HG03175 (cell line): ENCODE measurements around the gene DMKN.
"Not testable (repeated sequence)": the region's sequence is repeated elsewhere in the genome, so short reads cannot be mapped to it uniquely, and the experiment has no call there.

Source experiments
- ATAC-seq: cut with Tn5 transposase; IDR thresholded peaks from one replicate; pipeline ENCODE4 v1.9.1; 2021; ENCODE audit warnings: mild to moderate bottlenecking, moderate library complexity; ENCODE audit not compliant: unreplicated experiment

Gene DMKN

DNA sequence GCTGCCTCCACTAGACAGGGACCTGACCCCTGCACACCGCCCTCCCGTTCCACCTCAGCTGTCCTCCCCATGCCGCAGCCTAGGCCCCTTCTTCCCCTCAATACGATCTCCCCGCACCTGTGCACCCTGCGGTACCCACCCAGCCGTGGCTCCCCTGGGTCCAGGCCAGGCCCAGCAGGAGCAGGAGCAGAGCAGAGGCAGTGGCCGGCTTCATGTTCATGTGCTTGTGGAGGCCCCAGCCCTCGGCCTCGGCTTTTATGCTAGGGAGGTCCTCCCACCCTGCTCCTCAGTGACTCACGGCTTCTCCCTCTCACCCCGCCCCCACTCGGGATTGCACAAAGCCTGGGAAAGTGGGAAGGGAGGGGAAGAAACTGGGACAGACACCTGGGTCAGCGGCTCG is 11.8 kb downstream of the DMKN start:
- no peak for ATAC-seq

DNA sequence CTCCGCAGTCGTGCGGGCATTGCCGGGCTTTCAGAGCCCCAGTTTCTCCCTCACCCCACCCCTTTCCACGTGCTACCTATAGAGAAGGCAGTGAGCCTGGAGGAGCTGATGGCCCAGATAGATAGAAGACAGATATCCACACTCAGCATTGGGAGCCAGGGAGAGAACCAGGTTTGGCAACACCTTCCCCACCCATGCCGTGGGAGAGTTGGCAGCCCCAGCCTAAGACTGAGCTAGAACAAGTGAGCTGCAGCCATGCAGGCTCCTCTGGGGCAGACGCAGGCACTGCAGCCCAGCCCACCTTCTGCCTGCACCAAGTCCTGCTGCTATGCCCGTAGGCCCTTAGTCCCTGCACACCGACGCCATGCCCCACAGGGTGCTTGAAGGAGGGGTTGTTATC is 12.8 kb downstream of the DMKN start:
- no peak for ATAC-seq

DNA sequence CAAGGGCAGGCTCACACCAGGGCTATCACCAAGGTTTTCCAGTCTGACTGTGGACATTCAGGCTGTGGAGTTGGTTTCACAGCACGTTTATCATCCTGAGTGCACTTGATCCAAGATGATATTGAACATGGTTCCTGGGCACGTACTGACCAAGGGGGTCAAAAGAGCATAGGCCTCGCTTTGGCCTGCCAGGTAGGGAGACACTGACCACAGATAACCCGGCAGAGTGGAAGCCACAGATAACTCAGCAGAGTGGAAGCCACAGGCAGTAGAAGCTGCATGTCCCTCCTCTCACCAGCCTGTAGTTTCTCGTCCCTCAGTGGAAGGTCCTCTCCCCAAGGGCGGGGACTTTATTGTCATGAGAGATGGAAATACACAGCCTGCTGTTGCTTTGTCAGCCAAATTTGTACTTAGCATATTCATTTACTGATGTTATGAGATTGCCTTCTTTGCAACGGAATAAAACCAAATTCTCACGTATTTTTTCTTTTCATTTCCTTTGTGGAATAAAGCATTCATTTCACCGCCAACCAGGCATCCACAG is 14.4 kb downstream of the DMKN start:
- ATAC-seq = no peak

DNA sequence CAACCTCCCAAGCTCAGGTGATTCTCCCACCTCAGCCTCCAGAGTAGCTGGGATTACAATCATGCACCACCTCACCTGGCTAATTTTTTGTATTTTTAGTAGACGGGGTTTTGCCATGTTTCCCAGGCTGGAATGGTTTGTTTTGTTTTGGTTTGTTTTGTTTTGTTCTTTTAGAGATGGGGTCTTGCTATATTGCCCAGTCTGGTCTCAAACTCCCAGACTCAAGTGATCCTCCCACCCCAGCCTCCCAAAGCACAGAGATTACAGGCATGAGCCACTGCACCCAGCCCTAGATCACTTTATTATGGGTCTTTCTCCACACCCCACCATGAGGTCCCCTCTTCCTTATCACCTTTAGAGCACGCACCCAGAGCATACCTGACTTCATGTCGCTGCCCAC is 15.2 kb downstream of the DMKN start:
- no peak for ATAC-seq

DNA sequence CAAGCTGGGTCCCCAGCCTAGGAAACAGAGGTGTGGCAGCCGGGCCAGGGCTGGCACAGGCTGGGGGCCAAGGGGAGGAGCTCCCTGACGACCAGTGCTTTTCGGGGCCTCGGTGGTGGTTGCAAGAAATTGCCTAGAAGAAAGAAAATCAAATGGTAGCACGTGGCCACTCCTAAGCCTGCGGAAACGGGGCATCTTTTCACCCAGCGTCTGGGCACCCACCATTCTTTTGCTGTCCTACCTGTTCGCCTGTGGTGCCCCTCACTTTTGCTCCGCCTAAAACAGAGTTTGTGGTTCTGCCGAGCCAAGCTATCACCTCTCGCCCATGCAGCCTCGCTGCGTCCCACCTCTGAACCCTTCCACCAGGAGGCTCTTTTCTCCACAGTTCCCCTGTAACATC is 16.0 kb downstream of the DMKN start:
- ATAC-seq = no peak

DNA sequence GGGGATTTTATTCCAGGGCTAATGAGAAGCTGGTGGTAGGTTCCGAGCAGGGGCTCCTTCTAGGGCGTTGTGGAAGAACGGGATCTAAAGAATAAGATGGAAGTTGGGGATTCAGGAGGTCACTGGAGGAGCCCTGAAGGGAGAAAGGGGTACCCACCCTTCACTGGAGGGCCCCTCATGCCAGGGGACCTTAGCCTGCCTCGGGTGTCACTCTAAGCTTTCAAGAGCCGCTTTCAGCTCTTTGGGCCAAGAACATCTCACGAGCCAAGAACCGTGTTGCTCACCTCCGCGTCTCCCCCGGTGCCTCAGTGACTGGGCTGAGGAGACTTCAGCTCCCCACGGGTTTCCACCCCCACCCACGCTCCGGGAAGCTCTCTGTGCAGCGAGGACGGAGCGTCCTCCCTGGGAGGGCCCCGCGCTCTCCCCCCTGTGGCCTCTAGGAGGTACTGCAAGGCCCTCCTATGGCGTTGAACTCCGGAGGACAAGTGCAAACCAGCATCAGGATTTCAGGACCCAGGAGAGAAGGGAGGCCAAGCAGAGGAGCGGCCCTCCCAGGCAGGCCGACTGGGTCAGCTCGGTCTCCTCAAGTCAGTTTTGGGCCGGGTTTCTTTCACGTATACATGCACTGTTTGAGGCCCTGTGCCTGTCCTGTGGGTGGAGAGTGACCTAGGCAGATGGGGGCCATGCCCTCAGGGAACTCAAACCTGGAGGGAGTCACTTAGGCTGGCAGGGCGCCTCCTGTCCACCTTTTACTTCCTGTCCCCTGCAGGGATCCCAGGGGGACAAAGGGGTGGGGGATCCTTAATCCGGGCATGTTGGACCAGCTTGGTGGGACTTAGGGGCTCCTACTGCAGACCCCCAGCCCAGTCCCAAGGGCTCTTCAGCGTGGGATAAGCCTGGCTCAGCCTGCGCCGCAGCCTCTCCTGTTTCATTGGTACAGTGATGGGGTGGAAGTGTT is 18.1 kb downstream of the DMKN start:
- ATAC-seq = no peak

DNA sequence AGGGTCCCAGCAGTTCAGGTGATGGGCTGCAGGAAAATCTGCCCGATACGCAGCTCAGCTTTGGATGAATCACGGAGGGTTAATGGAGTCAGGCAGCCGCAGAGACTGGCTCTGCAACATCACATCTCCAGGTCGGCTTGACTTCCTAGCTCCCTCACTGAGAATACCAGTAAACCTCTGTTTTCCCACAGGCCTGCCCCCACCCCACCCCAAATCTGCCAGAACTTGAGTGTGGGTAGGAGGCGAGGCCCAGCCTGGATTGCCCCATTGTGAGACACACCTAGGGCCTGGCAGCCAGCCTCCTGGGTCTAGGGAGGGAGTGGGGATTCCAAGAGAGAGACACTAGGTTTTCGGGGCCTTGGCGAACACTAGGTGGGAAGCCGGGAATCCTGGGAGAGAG is 19.5 kb downstream of the DMKN start:
- ATAC-seq = no peak

DNA sequence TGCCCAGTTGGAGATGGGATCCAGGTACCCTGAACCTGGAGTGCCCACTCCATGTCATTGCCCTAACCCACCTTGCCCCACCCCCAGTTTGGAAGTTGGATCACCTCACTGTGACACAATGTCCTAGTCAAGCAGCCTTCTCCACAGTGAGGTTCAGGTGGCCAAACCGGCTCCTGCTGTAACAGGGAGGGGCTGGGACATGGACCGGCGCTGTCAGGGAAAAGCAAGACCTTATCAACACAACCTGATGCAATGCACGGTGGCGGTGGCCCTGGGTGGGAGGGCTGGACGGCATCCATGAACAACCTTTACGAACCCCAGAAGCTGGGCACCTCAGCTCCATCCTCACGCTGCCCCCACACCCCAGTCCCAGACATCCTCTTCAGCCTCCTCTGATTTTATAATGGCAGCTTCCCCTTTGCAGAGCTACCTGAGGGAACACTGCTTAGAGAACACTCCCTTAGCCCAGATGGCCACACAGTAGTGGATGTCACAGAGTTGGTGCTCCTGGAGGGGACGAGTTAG is 21.6 kb downstream of the DMKN start:
- ATAC-seq = no peak

DNA sequence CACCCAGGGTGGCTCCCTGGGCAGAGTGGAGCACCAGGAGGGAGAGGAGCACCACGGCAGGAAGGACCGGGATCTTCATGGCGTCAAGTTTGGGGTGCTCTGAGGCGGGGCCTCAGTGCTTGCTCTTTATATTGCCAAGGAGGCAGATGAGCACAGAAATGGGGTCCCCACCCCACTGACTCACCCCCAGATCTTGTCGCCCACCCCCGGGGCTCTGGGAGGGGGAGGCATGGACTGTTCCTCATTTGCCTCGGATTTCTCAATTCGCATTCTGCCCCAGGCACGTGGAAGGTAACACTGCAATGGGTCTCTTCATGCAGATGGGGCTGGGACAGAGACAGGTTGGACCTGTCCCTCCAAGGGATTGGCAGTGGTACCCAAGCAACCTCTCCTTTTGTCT is 23.1 kb downstream of the DMKN start, which contains the start of gene KRTDAP:
KRTDAP (minus strand) TSS at position 101 of the 400 bp plus-strand sequence; CDS start at position 79, 22 bp downstream.
- ATAC-seq = no peak

DNA sequence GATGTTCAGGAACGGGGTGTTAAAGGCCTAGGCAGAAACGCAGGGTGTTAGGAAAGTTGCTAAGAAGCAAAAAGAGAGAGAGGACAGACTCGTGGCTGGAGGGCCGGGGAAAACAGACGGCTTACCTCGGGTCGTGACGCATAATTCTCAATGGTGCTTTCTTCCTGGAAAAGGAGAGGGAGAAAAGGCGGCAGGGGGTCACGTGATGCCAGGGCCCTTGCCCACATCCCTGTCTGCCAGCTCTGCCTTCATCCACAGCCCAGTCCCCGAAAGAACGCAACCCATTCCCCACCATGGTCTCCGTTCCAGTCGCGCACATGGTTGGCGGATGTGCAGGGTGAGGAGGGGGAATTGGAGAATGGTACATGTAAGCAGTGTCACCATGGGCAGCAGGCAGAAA is 24.8 kb downstream of the DMKN start:
- ATAC-seq = no peak

DNA sequence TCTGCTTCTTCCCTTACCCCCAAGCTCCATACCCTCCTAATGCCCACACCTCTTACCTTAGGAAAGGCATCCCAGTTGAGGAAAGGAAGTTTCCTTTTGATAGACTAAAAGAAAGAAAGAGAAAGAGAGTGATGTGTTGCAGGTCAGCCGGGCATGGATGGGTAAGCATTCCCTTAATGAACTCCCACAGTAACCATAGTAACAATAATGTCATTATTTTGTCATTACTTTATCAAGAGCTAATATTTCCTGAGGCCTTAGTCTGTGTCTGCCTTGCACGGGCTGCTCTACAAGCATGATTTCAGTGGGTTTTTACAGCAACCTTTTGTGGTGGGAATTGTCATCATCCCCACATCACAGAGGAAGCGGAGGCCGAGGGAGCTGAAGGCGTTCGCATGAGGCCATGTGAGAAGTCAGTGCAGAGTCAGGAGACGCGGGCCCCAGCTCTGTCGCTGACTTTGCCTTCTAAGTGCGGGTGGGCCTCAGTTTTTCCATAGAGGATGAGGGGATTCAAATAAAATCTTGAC is 25.7 kb downstream of the DMKN start:
- no peak for ATAC-seq

DNA sequence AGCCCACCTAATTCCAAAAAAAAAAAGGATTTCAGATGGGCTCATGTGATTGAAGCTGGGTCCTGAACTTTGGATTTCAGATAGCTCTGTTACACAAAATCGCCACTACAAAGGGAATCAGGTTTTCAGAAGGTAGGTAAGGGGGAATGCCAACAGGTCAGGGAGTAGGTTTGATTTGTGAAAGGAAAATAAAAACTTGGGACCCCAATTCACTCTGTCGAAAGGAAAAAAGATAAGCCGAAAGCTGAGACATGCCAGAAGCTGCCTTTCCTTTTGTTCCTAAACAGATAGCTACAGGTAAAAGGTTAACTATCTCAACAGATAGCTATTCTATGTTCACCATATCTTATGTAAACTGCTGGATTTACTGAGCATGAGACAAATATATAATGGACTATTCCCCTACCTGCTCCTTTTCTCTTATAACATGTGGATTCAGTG is 27.2 kb downstream of the DMKN start:
- ATAC-seq = no peak

DNA sequence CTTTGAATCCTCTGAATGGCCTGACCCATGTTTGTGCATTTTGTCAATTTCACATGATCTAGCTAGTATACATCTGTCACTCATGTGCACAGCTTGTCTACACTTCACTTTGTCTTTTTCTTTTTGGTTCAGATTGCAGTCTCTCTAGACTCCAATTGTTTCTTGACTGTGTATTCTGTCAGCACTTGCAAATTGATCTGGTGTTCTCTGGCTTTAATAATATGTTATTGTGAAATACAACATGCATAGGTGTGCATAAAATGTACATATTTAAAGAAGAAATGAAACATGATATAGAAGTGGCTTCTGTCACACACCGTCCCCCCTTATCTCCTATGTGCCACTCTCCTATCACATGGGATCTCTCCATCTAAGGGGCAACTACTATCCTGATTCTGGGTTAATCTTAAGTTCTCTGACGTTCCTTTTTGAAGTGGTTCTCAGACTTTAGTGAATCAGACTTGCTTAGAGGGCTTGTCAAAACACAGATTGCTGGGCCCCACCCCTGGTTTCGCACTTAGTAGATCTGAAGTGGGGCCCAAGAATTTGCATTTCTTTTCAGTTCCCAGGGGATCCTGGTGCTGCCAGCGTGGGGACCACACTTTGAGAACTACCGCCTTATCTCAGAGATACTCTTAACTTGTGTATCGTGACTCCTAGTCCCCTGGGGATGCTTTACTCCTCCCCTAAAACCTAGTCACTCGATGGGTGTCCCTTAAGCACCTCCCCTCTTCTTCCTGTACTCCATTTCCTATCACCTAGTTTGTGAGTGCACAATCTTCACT is 29.0 kb downstream of the DMKN start:
- no peak for ATAC-seq

DNA sequence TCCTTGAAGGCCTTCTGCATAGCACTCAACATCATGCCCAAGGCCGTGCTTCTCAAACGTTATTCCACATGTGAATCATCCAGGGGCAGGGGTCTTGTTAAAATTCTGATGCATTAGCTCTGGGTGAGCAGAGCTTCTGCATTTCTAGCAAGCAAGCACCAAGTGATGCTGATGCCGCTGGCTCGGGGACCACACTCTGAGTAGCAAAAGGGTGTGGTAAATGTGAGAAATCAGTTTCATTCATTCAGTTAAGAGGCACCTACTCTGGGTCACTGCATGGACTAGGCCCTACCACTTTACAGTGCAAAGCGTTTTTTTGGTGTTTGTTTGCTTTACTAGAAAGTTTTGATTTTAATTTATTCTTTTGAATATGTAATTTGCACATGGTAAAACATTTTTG is 30.4 kb downstream of the DMKN start:
- no peak for ATAC-seq

DNA sequence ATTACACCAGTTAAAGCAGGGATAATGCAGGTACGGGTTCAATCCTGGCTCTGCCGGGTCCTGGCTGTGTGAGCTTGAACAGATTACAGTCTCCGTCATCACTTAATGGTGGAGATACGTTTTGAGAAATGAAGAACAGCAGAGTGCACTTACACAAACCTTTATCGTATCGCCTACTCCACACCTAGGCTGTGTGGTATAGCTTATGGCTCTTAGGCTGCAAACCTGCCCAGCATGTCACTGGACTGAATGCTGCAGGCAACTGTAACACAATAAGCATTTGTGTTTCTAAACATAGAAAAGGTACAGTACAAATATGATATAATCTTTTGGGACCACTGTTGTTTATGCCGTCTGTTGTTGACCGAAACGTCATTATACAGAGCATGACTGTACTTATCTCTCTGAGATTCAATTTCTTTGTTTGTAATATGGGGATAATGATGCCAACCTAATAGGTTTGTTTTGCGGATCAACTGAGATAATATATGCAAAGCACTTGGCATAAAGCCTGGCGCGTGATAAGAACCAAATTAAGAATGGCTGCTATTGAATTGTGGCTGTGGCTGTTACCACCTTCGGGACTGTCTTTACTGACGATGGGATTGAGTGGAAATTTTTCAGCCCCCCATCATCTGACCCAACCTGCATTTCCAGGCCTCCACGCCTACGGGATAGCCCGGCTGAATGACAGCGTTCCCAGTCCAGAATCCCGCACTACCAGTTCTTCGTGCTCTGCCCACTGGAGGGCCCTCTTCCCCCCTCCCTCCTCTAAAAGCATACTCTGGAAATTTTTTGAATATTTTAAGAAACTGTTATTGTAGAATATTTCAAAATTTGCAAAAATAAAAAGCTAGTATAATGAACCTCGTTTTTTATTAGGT is 34.4 kb downstream of the DMKN start:
- ATAC-seq = no peak

DNA sequence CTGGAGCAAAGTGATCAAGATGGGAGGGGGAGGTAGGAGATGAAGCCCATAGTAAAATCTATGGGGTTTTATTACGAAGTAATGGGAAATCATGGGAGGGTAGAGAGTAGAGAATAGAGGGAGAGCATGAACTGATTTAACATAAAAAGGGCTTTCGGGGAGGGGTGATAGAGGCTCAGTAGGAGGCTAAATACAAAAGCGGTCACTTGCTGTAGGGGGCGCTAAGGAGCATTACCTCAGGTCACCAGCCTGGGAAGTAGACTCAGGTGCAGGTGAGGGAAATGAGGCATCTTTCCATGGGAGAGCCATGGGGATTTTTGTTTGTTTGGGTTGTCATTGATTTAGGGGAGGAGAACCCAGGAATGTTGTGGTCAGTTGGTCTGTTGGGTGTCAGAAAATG is 37.3 kb downstream of the DMKN start:
- ATAC-seq = no peak

DNA sequence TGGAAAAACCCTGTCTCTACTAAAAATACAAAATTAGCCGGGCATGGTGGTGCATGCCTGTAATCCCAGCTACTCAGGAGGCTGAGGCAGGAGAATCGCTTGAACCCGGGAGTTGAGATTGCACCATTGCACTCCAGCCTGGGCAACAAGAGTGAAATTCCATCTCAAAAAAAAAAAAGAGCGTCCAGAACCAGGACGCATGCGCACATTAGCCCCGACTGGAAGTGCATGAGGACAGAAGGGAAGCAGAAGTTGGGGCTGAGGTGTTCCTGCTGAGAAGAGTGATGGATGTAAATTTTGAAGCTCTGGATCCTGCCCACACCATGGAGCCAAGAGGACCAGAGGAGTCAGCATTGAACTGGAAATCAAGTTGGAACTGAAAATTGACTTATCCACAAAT is 38.9 kb downstream of the DMKN start:
- ATAC-seq = not testable (repeated sequence)

DNA sequence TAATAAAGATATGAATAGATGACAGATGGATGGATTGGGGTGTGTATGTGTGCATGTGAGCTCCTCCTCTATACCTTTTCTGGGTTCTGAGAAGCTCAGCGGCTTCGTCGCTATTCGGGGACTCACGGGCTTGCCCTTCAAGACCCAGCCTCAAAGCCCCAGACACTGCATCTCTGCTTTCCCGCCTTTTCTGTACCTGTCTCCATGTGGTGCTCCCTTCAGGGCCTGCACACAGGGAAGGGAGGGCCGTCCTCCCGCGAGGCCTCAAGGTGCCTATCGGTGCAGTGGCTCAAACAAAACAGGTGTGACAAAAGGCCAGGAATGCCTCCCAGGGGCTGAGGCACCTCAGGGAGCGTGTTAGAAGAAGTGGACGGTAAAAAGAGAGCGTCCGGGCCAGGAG is 39.3 kb downstream of the DMKN start:
- no peak for ATAC-seq

DNA sequence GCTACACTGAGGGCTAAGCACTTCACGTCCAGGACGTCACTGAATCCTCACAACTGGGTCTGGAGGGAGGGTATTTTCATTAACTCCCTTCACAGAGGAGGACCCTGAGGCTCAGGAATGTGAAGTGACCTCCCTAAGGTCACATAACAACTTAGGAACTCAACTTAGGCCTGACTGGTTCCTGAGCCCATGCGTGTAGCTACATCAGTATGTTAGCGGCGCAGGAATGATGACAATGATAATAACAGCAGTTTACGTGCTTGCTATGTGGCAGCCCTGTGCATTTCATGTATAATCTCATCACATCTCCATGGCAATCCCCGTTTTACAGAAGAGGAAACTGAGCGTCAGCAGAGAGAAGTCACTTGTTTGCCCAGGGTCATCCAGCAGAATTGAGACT is 41.5 kb downstream of the DMKN start:
- no peak for ATAC-seq

DNA sequence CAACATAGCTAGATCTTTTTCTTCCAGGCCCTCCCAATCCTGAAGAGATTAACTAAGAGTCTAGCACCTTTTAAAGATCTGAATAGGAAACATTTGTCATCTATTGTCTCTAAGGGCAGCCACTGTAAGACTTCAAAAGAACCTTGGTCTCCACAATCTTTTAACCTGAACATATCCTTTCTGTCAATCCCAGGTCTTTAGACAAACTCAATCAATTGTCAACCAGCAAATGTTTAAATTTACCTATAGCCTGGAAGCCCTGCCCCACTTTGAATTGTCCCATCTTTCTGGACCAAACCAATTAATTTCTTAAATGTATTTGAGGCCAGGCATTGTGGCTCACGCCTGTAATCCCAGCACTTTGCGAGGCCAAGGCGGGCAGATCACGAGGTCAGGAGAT is 42.4 kb downstream of the DMKN start:
- not testable (repeated sequence) for ATAC-seq
